Sigmoid colon (tissue), 3 donors: Measurements from ENCODE around the gene LONP1.

Source experiments
- POLR2A ChIP-seq, 2 donors: fragments of 450-650 bp; IDR thresholded peaks; one replicate each; pipeline ENCODE4 v1.6.1; 2016; ENCODE audit warnings: antibody characterized with exemption in 2 of 2, mild to moderate bottlenecking in 2 of 2, moderate library complexity in 2 of 2
- TF ChIP-seq, protein P1 (sequence below), 4 experiments: fragments of 450-650 bp in 3 of 4; fragments of 200-600 bp in 1 of 4; IDR thresholded peaks; one replicate each; pipeline ENCODE4 v1.5.1; 2016 to 2019; ENCODE audit warnings: antibody characterized with exemption in 4 of 4, mild to moderate bottlenecking in 3 of 4, moderate library complexity in 2 of 4

DNA sequence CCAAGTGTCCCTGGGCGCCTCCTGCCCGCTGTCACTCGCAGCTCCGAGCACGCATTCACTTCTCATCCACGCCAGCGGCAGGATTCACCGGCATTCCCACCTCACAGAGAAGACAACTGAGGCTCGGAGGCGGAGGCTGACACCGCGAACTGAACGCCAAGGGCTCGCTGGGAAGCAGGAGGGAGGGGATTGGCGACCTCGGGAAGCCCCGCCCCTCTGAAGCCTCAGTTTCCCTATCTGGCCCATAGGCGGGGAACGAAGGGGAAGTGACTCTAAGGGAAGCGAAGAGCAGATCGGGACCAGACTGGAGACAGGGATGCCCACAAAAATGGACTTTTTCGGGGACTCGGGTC is 39.9 kb downstream of the LONP1 start:
- TF ChIP-seq, protein P1, sequence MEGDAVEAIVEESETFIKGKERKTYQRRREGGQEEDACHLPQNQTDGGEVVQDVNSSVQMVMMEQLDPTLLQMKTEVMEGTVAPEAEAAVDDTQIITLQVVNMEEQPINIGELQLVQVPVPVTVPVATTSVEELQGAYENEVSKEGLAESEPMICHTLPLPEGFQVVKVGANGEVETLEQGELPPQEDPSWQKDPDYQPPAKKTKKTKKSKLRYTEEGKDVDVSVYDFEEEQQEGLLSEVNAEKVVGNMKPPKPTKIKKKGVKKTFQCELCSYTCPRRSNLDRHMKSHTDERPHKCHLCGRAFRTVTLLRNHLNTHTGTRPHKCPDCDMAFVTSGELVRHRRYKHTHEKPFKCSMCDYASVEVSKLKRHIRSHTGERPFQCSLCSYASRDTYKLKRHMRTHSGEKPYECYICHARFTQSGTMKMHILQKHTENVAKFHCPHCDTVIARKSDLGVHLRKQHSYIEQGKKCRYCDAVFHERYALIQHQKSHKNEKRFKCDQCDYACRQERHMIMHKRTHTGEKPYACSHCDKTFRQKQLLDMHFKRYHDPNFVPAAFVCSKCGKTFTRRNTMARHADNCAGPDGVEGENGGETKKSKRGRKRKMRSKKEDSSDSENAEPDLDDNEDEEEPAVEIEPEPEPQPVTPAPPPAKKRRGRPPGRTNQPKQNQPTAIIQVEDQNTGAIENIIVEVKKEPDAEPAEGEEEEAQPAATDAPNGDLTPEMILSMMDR (IDR thresholded peaks at IDR 0.05), result no peak
- peak in 1 of 2 donors; percentile 33 for TF ChIP-seq POLR2A (IDR thresholded peaks at IDR 0.05)
